Mucosa of rectum (tissue), 2 donors: ENCODE measurements around the gene UGT1A6.

Experiments used
- H3K27ac ChIP-seq, 2 donors: one replicate each; pipeline ENCODE4 v1.7.0; 2013; ENCODE audit warnings: inconsistent platforms in 2 of 2, low read depth in 2 of 2, low read length in 2 of 2
- H3K27me3 ChIP-seq, 2 donors: one replicate each; pipeline ENCODE4 v1.7.0; 2013; ENCODE audit warnings: low read length in 2 of 2; ENCODE audit not compliant: control insufficient read depth in 2 of 2, insufficient read depth in 2 of 2
- H3K36me3 ChIP-seq, 2 donors: one replicate each; pipeline ENCODE4 v1.7.0; 2013; ENCODE audit warnings: low read length in 2 of 2; ENCODE audit not compliant: control insufficient read depth in 2 of 2, insufficient read depth in 2 of 2
- H3K4me1 ChIP-seq, 2 donors: one replicate each; pipeline ENCODE4 v1.7.0; 2013; ENCODE audit warnings: low read length in 2 of 2, mild to moderate bottlenecking in 1 of 2; ENCODE audit not compliant: control insufficient read depth in 2 of 2, insufficient read depth in 2 of 2
- H3K4me3 ChIP-seq, 2 donors: one replicate each; pipeline ENCODE4 v1.7.0; 2013; ENCODE audit warnings: low read length in 2 of 2
- H3K9ac ChIP-seq, 2 donors: one replicate each; pipeline ENCODE4 v1.7.0; 2013; ENCODE audit warnings: low read length in 2 of 2, low read depth in 1 of 2, mild to moderate bottlenecking in 1 of 2
- H3K9me3 ChIP-seq, 2 donors: one replicate each; pipeline ENCODE4 v1.7.0; 2013; ENCODE audit warnings: low read length in 2 of 2; ENCODE audit not compliant: control insufficient read depth in 2 of 2
- donor health status: healthy.
- donor health status: Normal muscosa, but diverticular disease.

UGT1A6 gene

DNA sequence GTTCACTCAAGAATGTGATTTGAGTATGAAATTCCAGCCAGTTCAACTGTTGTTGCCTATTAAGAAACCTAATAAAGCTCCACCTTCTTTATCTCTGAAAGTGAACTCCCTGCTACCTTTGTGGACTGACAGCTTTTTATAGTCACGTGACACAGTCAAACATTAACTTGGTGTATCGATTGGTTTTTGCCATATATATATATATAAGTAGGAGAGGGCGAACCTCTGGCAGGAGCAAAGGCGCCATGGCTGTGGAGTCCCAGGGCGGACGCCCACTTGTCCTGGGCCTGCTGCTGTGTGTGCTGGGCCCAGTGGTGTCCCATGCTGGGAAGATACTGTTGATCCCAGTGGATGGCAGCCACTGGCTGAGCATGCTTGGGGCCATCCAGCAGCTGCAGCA, 67.4 kb downstream of the UGT1A6 start, which contains the start of gene UGT1A1:
TSS of gene UGT1A1 (plus strand) at position 228 of the 400 bp plus-strand sequence. CDS start at position 246, 18 bp downstream.
- H3K36me3 ChIP-seq, result peaks cover 0 to 3% of the 10 kb centered on the region in 2 donors
- no peak within 1 kb of the TSS for H3K4me3 ChIP-seq
- H3K9ac ChIP-seq, result no peak within 1 kb of the TSS
- H3K4me1 ChIP-seq, result peaks cover 10 to 35% of the 10 kb centered on the region in 2 donors
- H3K27me3 ChIP-seq, result no peaks in the 10 kb centered on the region
- no peak within 1 kb of the TSS for H3K27ac ChIP-seq
- H3K9me3 ChIP-seq, result no peaks in the 10 kb centered on the region

DNA sequence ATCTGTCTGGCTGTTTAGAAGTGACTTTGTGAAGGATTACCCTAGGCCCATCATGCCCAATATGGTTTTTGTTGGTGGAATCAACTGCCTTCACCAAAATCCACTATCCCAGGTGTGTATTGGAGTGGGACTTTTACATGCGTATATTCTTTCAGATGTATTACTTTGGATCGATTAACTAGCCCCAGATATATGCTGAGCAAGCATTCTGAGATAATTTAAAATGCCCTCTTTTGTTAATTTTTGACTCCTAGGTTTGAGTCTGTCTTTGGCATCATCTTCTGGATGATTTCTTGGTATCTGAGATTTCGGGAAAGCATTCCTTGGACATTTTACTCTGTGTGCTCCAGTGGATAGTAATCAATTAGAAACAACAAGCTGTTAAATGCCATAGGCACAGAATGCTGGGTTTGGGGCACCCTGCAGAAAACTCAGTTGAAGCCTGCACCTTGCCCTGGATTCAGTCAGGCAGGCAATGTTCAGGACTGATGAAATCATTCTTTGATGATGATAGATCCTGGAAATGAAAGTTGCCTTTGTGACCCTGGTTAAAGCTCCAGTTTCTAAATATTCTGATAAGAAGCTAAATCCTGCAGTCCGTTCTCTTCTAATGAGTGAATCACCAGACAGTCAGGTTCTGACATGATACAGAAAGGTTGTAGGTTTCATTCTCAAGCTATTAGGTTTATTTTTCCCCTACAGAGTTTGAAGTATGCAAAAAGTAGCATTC, 68.5 kb downstream of the UGT1A6 start:
- peaks cover 0 to 3% of the 10 kb centered on the region in 2 donors for H3K36me3 ChIP-seq
- H3K27me3 ChIP-seq, result no peaks in the 10 kb centered on the region
- H3K9me3 ChIP-seq, result no peaks in the 10 kb centered on the region
- H3K27ac ChIP-seq, result no peak overlapping the region
- H3K4me3 ChIP-seq, result no peak overlapping the region
- H3K9ac ChIP-seq, result no peak overlapping the region
- peaks cover 10 to 35% of the 10 kb centered on the region in 2 donors for H3K4me1 ChIP-seq

DNA sequence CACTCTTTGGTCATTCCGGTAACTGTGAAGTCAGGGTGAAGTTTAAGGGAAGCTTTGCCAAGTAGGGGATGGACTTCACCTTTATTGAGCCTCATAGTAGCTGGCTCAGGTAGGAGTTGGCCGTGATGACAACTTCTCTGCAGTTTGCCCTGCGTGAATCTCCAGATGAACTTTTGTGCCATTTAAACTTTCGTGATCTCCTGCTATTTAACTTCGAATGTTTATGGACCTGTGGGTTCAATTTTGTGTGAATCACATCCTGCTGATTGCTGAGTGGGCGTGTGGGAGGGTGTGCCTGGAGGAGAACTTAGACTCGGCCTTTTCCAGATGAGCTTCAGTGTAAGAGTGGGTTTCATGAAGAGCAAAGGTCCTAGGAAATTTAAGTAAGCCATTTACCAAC, 71.6 kb downstream of the UGT1A6 start:
- Histone ChIP-seq H3K27ac (peak overlapping the region; percentile 26 to 65), H3K4me3 (no peak overlapping the region), H3K9ac (no peak overlapping the region), H3K36me3 (peaks cover 4 to 11% of the 10 kb centered on the region in 2 donors), H3K27me3 (no peaks in the 10 kb centered on the region), H3K4me1 (peaks cover 4 to 11% of the 10 kb centered on the region in 2 donors), H3K9me3 (no peaks in the 10 kb centered on the region)

DNA sequence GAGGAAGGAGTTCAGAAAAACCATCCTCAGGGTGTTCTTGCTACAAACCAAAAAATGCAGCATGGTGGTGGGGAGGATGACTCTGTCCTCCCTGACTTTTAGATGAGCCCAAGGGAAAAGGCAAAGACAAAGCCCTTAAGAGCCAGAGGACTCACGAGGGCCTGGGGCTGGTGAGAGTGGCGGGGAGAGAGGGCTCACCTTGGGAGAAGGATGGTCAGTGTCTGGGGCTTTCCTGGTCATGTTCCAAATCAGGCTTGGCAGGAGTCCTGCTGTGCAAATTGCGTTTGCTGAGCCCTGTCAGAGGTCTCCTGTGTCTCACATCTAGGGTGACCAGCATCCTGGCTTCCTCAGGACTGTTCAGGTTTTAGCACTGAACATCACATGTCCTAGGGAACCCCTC, 72.1 kb downstream of the UGT1A6 start:
- peak overlapping the region; percentile 26 to 65 for H3K27ac ChIP-seq
- H3K9me3 ChIP-seq, result no peaks in the 10 kb centered on the region
- no peak overlapping the region for H3K4me3 ChIP-seq
- peaks cover 5 to 14% of the 10 kb centered on the region in 2 donors for H3K36me3 ChIP-seq
- H3K27me3 ChIP-seq, result no peaks in the 10 kb centered on the region
- peaks cover 4 to 11% of the 10 kb centered on the region in 2 donors for H3K4me1 ChIP-seq
- no peak overlapping the region for H3K9ac ChIP-seq

DNA sequence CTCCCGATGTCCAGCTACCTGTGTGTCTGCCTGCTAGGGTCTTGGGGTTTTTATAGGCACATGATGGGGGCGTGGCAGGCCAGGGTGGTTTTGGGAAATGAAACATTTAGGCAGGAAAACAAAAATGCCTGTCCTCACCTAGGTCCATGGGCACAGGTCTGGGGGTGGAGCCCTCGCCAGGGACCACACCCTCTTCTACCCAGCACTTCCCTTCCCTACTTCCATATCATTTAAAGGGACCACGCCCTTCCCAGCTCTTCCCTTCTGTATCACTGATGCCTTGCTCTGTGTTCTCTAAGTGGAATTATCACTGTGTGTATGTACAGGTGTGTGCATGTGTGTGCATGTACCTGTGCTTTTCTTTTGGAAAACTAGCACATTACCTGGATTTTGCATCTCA, 73.7 kb downstream of the UGT1A6 start:
- Histone ChIP-seq H3K9me3 (no peaks in the 10 kb centered on the region), H3K36me3 (peaks cover 5 to 13% of the 10 kb centered on the region in 2 donors), H3K9ac (no peak overlapping the region), H3K4me3 (no peak overlapping the region), H3K4me1 (peaks cover 4 to 9% of the 10 kb centered on the region in 2 donors), H3K27me3 (no peaks in the 10 kb centered on the region), H3K27ac (no peak overlapping the region)

DNA sequence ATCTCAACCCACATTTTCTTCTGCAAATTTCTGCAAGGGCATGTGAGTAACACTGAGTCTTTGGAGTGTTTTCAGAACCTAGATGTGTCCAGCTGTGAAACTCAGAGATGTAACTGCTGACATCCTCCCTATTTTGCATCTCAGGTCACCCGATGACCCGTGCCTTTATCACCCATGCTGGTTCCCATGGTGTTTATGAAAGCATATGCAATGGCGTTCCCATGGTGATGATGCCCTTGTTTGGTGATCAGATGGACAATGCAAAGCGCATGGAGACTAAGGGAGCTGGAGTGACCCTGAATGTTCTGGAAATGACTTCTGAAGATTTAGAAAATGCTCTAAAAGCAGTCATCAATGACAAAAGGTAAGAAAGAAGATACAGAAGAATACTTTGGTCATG, 75.4 kb downstream of the UGT1A6 start:
- H3K36me3 ChIP-seq, result peaks cover 11 to 17% of the 10 kb centered on the region in 2 donors
- H3K27ac ChIP-seq, result no peak overlapping the region
- peaks cover 4 to 7% of the 10 kb centered on the region in 2 donors for H3K4me1 ChIP-seq
- no peak overlapping the region for H3K9ac ChIP-seq
- H3K4me3 ChIP-seq, result no peak overlapping the region
- no peaks in the 10 kb centered on the region for H3K9me3 ChIP-seq
- no peaks in the 10 kb centered on the region for H3K27me3 ChIP-seq

DNA sequence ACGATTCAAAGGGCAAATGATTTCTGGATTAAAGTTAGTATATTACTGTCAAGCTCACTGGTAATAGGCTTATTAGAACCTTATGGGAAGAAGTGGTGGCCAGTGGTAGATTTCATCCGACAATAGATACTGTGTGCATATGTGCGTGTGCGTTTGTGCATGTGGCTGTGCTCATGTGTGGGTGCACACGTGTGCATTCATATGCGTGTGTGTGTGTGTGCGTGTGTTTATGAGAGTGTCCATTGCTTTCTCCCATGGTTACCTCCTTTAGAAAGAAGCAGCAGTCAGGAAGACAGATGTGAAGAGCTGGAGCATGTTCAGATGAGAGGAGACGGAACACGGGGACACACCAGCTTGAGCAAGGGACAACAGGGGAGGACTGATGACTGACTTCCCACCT, 76.6 kb downstream of the UGT1A6 start:
- Histone ChIP-seq H3K4me1 (peaks cover 0 to 4% of the 10 kb centered on the region in 2 donors), H3K27ac (no peak overlapping the region), H3K9ac (no peak overlapping the region), H3K4me3 (no peak overlapping the region), H3K36me3 (peaks cover 11 to 17% of the 10 kb centered on the region in 2 donors), H3K27me3 (no peaks in the 10 kb centered on the region), H3K9me3 (no peaks in the 10 kb centered on the region)

DNA sequence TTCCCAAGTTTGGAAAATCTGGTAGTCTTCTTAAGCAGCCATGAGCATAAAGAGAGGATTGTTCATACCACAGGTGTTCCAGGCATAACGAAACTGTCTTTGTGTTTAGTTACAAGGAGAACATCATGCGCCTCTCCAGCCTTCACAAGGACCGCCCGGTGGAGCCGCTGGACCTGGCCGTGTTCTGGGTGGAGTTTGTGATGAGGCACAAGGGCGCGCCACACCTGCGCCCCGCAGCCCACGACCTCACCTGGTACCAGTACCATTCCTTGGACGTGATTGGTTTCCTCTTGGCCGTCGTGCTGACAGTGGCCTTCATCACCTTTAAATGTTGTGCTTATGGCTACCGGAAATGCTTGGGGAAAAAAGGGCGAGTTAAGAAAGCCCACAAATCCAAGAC, 79.5 kb downstream of the UGT1A6 start:
- no peaks in the 10 kb centered on the region for H3K27me3 ChIP-seq
- no peaks in the 10 kb centered on the region for H3K9me3 ChIP-seq
- no peak overlapping the region for H3K4me3 ChIP-seq
- peaks cover 11 to 17% of the 10 kb centered on the region in 2 donors for H3K36me3 ChIP-seq
- H3K4me1 ChIP-seq, result no peaks in the 10 kb centered on the region
- no peak overlapping the region for H3K9ac ChIP-seq
- H3K27ac ChIP-seq, result no peak overlapping the region

DNA sequence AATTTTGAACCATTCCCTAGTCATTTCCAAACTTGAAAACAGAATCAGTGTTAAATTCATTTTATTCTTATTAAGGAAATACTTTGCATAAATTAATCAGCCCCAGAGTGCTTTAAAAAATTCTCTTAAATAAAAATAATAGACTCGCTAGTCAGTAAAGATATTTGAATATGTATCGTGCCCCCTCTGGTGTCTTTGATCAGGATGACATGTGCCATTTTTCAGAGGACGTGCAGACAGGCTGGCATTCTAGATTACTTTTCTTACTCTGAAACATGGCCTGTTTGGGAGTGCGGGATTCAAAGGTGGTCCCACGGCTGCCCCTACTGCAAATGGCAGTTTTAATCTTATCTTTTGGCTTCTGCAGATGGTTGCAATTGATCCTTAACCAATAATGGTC, 79.9 kb downstream of the UGT1A6 start:
- H3K9me3 ChIP-seq, result no peaks in the 10 kb centered on the region
- no peak overlapping the region for H3K4me3 ChIP-seq
- H3K9ac ChIP-seq, result no peak overlapping the region
- no peaks in the 10 kb centered on the region for H3K4me1 ChIP-seq
- H3K36me3 ChIP-seq, result peaks cover 8 to 17% of the 10 kb centered on the region in 2 donors
- H3K27me3 ChIP-seq, result no peaks in the 10 kb centered on the region
- no peak overlapping the region for H3K27ac ChIP-seq

DNA sequence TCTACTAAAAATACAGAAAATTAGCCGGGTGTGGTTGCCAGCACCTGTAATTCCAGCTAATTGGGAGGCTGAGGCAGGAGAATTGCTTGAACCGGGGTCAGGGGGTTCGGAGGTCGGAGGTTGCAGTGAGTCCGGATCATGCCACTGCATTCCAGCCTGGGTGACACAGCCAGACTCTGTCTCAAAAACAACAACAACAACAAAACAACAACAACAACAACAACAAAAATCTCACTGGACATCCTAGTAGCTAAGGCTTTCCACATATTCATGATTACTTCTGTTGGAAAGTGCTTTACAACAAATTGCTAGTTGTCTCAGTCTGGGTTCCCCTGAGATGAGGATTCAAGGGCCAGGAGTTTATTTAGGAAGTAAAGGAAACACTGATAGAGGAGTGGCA, 81.2 kb downstream of the UGT1A6 start:
- H3K9me3 ChIP-seq, result no peaks in the 10 kb centered on the region
- no peak overlapping the region for H3K9ac ChIP-seq
- no peaks in the 10 kb centered on the region for H3K27me3 ChIP-seq
- no peak overlapping the region for H3K27ac ChIP-seq
- H3K4me3 ChIP-seq, result no peak overlapping the region
- peaks cover 8 to 12% of the 10 kb centered on the region in 2 donors for H3K36me3 ChIP-seq
- H3K4me1 ChIP-seq, result no peaks in the 10 kb centered on the region
